Measurements from ENCODE around the gene SOX21.

DNA sequence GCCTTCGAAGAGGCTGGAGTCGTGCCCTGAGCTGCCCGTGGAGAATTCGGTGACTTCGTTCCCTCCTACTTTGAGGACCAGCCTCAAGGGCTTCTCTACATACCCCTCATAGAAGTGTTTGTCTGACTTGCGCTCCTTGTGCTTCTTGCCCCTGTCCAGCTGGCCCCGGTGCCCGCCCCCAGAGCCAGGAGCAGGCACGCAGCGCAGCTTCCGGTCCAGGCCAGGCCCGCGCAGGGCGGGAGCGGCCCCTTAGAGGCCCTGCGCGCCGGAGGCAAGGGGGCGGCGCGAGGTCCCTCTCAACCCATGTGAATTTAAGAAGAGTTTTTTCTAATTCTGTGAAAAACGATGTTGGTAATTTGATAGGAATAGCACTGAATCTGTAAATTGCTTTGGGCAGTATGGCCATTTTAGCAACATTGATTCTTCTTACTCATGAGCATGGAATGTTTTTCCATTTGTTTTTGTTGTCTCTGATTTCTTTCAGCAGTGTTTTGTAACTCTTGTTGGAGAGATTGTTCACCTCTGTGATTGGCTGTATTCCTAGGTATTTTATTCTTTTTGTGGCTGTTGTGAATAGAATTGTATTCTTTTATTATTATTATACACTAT lies 46.9 kb upstream of the SOX21 start:
- TF ChIP-seq, protein P1, sequence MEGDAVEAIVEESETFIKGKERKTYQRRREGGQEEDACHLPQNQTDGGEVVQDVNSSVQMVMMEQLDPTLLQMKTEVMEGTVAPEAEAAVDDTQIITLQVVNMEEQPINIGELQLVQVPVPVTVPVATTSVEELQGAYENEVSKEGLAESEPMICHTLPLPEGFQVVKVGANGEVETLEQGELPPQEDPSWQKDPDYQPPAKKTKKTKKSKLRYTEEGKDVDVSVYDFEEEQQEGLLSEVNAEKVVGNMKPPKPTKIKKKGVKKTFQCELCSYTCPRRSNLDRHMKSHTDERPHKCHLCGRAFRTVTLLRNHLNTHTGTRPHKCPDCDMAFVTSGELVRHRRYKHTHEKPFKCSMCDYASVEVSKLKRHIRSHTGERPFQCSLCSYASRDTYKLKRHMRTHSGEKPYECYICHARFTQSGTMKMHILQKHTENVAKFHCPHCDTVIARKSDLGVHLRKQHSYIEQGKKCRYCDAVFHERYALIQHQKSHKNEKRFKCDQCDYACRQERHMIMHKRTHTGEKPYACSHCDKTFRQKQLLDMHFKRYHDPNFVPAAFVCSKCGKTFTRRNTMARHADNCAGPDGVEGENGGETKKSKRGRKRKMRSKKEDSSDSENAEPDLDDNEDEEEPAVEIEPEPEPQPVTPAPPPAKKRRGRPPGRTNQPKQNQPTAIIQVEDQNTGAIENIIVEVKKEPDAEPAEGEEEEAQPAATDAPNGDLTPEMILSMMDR (IDR thresholded peaks at IDR 0.05): no peak
- TF ChIP-seq ETV6 (CRISPR knock-in tag; IDR thresholded peaks at IDR 0.05): no peak

Measured in WTC11 (cell line).